PC-9 (cell line): ENCODE results near the gene BRPF1. TPM values are rescaled to one million over a fixed set of nuclear protein-coding genes. Genes with fewer than 3 reads are reported as not detected.

Experiments used
- BruUV-seq: library from RNA; stranded (reverse); fragments of 400-500 nt; replicated peaks from 2 replicates; lab custom pipeline; 2021; lab: Mats Ljungman, UMichigan
- CTCF ChIA-PET: fragments of 300-600 bp; sonication (Branson Sonifier 250); formaldehyde crosslinking; loops from one replicate; lab custom pipeline; 2022; ENCODE audit warnings: antibody characterized with exemption; lab: Charles Lee
- POLR2A ChIA-PET: fragments of 300-600 bp; sonication (Branson Sonifier 250); formaldehyde crosslinking; loops from one replicate; lab custom pipeline; 2022; ENCODE audit warnings: antibody characterized with exemption; ENCODE audit not compliant: unreplicated experiment; lab: Charles Lee
- DNase-seq, 2 experiments: peaks; one replicate each; pipeline versions ENCODE4 v3.0.0 to v3.0.0-alpha.2; 2015 to 2022; ENCODE audit warnings: mixed read lengths in 1 of 2
- H2AFZ ChIP-seq: fragments of 200-600 bp; sonication (generic); 2 replicates; pipeline ENCODE4 v1.8.1; 2017; ENCODE audit warnings: antibody characterized with exemption
- H3F3A ChIP-seq: fragments of 200-600 bp; sonication (generic); 2 replicates; pipeline ENCODE4 v1.8.1; 2017; ENCODE audit warnings: antibody characterized with exemption, mild to moderate bottlenecking, low read depth; ENCODE audit not compliant: insufficient read depth
- H3K27ac ChIP-seq: fragments of 200-600 bp; sonication (generic); 2 replicates; pipeline ENCODE4 v1.6.1; 2016; ENCODE audit warnings: mixed run types
- H3K27me3 ChIP-seq: fragments of 200-600 bp; sonication (generic); 2 replicates; pipeline ENCODE4 v1.6.1; 2016; ENCODE audit warnings: low read depth, mixed run types; ENCODE audit not compliant: insufficient read depth
- H3K36me3 ChIP-seq: fragments of 200-600 bp; sonication (generic); 2 replicates; pipeline ENCODE4 v1.6.1; 2016; ENCODE audit warnings: low read depth, mixed run types
- H3K4me1 ChIP-seq: fragments of 200-600 bp; sonication (generic); replicated peaks from 2 replicates; pipeline ENCODE4 v1.6.1; 2016; ENCODE audit warnings: mixed run types; ENCODE audit not compliant: insufficient read depth
- H3K4me2 ChIP-seq: fragments of 200-600 bp; sonication (generic); 2 replicates; pipeline ENCODE4 v1.6.1; 2017; ENCODE audit warnings: mixed run types
- H3K4me3 ChIP-seq: fragments of 200-600 bp; sonication (generic); 2 replicates; pipeline ENCODE4 v1.6.1; 2016; ENCODE audit warnings: mixed run types
- H3K79me2 ChIP-seq: fragments of 200-600 bp; sonication (generic); 2 replicates; pipeline ENCODE4 v1.6.1; 2017; ENCODE audit warnings: low read depth, mixed run types
- H3K9me2 ChIP-seq: fragments of 200-600 bp; sonication (generic); 2 replicates; pipeline ENCODE4 v1.8.1; 2017; ENCODE audit warnings: mild to moderate bottlenecking; ENCODE audit not compliant: insufficient read depth
- H3K9me3 ChIP-seq: fragments of 200-600 bp; sonication (generic); 2 replicates; pipeline ENCODE4 v1.8.1; 2016; ENCODE audit warnings: low read depth; ENCODE audit not compliant: insufficient read depth
- H4K20me1 ChIP-seq: fragments of 200-600 bp; sonication (generic); 2 replicates; pipeline ENCODE4 v1.8.1; 2017; ENCODE audit not compliant: insufficient read depth
- CTCF ChIP-seq: fragments of 200-600 bp; sonication (generic); conservative IDR thresholded peaks from 2 replicates; pipeline ENCODE4 v1.6.1; 2017; ENCODE audit warnings: mixed run types, antibody characterized with exemption, mild to moderate bottlenecking, moderate library complexity
- EZH2 ChIP-seq: fragments of 200-600 bp; sonication (generic); IDR thresholded peaks from 2 replicates; pipeline ENCODE4 v1.8.0; 2017; ENCODE audit warnings: antibody characterized with exemption, low read depth
- intact Hi-C: fragments of 100-400 bp; cut with micrococcal nuclease; formaldehyde crosslinking; loops from one replicate; pipeline ENCODE4 v1.10.0; 2022; ENCODE audit not compliant: unreplicated experiment
- total RNA-seq: library from RNA; stranded (reverse); gene quantifications from 2 replicates; pipeline ENCODE4 v1.2.3, GENCODE V29; 2021

Gene BRPF1
- total RNA-seq, 1 experiment from 2014 or later, result 15.9 TPM

- Histone ChIP-seq H3K36me3 (0 out of 2 replicates have a peak, but pooled peaks cover 9% of the 10 kb centered on the region), H3K9me2 (no peaks in the 10 kb centered on the region), H3K4me1 (peaks cover 7% of the 10 kb centered on the region), H3K4me2 (no peak overlapping the region), H3K9me3 (no peaks in the 10 kb centered on the region), H3K4me3 (no peak overlapping the region), H3K27ac (no peak overlapping the region), H4K20me1 (peaks cover 2% of the 10 kb centered on the region; the same call in 1 of the 2 replicates), H3K27me3 (no peaks in the 10 kb centered on the region), H3K79me2 (peaks cover under 1% of the 10 kb centered on the region; the same call in 1 of the 2 replicates), H3F3A (peaks cover 20% of the 10 kb centered on the region), H2AFZ (no peak overlapping the region)
- CTCF ChIA-PET, result no interaction called here
- intact Hi-C loops, result loop anchor here (10.0 kb wide), 1 partner anchor 579 kb away; the partner anchor contains the start of gene SEC13
- TF ChIP-seq EZH2 (no peak), CTCF (no peak)
- no peak for DNase-seq
- POLR2A ChIA-PET, result no interaction called here
- BruUV-seq, result no TSS peak
Observed at GRCh38 chr3:9745521-9745920, 14.0 kb downstream of the BRPF1 start.

GRCh38 chr3:9746330-9746729 is 14.8 kb downstream of the BRPF1 start:
- H3K9me3 ChIP-seq, result no peaks in the 10 kb centered on the region
- H3F3A ChIP-seq, result peaks cover 20% of the 10 kb centered on the region
- H3K79me2 ChIP-seq, result peaks cover 8% of the 10 kb centered on the region; the same call in 1 of the 2 replicates
- POLR2A ChIA-PET, result interaction anchor here (0.6 kb wide), 1 partner anchor 62 kb away, joined by 3 read pairs; no protein-coding TSS in a partner anchor
- intact Hi-C loops, result loop anchor here (10.0 kb wide), 1 partner anchor 578 kb away; the partner anchor contains the start of gene SEC13
- no peak overlapping the region for H2AFZ ChIP-seq
- no peak for TF ChIP-seq EZH2
- TF ChIP-seq CTCF, result no peak
- no peak overlapping the region for H3K4me2 ChIP-seq
- H4K20me1 ChIP-seq, result no peaks in the 10 kb centered on the region
- DNase-seq, result no peak
- H3K4me1 ChIP-seq, result peaks cover 14% of the 10 kb centered on the region
- CTCF ChIA-PET, result no interaction called here
- no peak overlapping the region for H3K4me3 ChIP-seq
- H3K27ac ChIP-seq, result no peak overlapping the region
- H3K9me2 ChIP-seq, result no peaks in the 10 kb centered on the region
- no peaks in the 10 kb centered on the region for H3K27me3 ChIP-seq
- 0 out of 2 replicates have a peak, but pooled peaks cover 6% of the 10 kb centered on the region for H3K36me3 ChIP-seq
- no TSS peak for BruUV-seq

- DNase-seq, result no peak
- peaks cover 10% of the 10 kb centered on the region; the same call in 1 of the 2 replicates for H3K79me2 ChIP-seq
- H3K27me3 ChIP-seq, result no peaks in the 10 kb centered on the region
- ChIA-PET POLR2A (interaction anchor here (0.6 kb wide), 1 partner anchor 61 kb away, joined by 3 read pairs; no protein-coding TSS in a partner anchor), CTCF (no interaction called here)
- H3K36me3 ChIP-seq, result 0 out of 2 replicates have a peak, but pooled peaks cover 10% of the 10 kb centered on the region
- no peak overlapping the region for H3K4me3 ChIP-seq
- BruUV-seq, result no TSS peak
- no peaks in the 10 kb centered on the region for H3K9me2 ChIP-seq
- intact Hi-C loops, result loop anchor here (10.0 kb wide), 1 partner anchor 578 kb away; the partner anchor contains the start of gene SEC13
- no peak for TF ChIP-seq CTCF
- TF ChIP-seq EZH2, result no peak
- peaks cover 20% of the 10 kb centered on the region for H3F3A ChIP-seq
- H2AFZ ChIP-seq, result no peak overlapping the region
- H3K4me2 ChIP-seq, result no peak overlapping the region
- H3K27ac ChIP-seq, result no peak overlapping the region
- H3K4me1 ChIP-seq, result peaks cover 14% of the 10 kb centered on the region
- no peaks in the 10 kb centered on the region for H3K9me3 ChIP-seq
- H4K20me1 ChIP-seq, result no peaks in the 10 kb centered on the region
Observed at GRCh38 chr3:9747267-9747666, 15.7 kb downstream of the BRPF1 start.
